Sigmoid colon (tissue), 7 donors: ENCODE results near the gene KLHL22. TPM values are rescaled to one million over a fixed set of nuclear protein-coding genes. Genes with fewer than 3 reads are reported as not detected.
A peak's percentile ranks its signal among the peaks of the same experiment; 100 is the strongest.
"Not testable (repeated sequence)": the region's sequence is repeated elsewhere in the genome, so short reads cannot be mapped to it uniquely, and the experiment has no call there.

ENCODE experiments used
- DNase-seq: peaks from one replicate; pipeline ENCODE4 v3.0.0-alpha.2; 2019
- H3K27ac ChIP-seq, 4 donors: fragments of 200-600 bp; sonication (generic); one replicate each; pipeline ENCODE4 v1.5.1; 2016 to 2019; ENCODE audit warnings: mild to moderate bottlenecking in 1 of 4
- H3K27me3 ChIP-seq, 3 donors: fragments of 200-600 bp; sonication (generic); one replicate each; pipeline ENCODE4 v1.5.1; 2019; ENCODE audit warnings: mild to moderate bottlenecking in 1 of 3
- H3K36me3 ChIP-seq, 4 donors: fragments of 200-600 bp; sonication (generic); one replicate each; pipeline ENCODE4 v1.5.1; 2016 to 2019
- H3K4me1 ChIP-seq, 4 donors: fragments of 200-600 bp; sonication (generic); one replicate each; pipeline ENCODE4 v1.5.1; 2017 to 2019
- H3K4me3 ChIP-seq, 4 donors: fragments of 200-600 bp; sonication (generic); one replicate each; pipeline ENCODE4 v1.5.1; 2017 to 2019; ENCODE audit warnings: mild to moderate bottlenecking in 2 of 4, moderate library complexity in 1 of 4
- H3K9me3 ChIP-seq, 4 donors: fragments of 200-600 bp in 3 of 4; sonication (generic) in 3 of 4; one replicate each; pipeline versions ENCODE4 v1.5.1 to v1.6.1; 2013 to 2019
- CTCF ChIP-seq, 4 experiments: fragments of 450-650 bp in 3 of 4; fragments of 200-600 bp in 1 of 4; IDR thresholded peaks; one replicate each; pipeline ENCODE4 v1.5.1; 2016 to 2019; ENCODE audit warnings: antibody characterized with exemption in 4 of 4, mild to moderate bottlenecking in 3 of 4, moderate library complexity in 2 of 4
- EP300 ChIP-seq, 4 donors: sonication (generic); formaldehyde crosslinking; IDR thresholded peaks; one replicate each; pipeline ENCODE4 v1.6.1; 2017; ENCODE audit warnings: antibody characterized with exemption in 4 of 4
- POLR2A ChIP-seq, 2 donors: fragments of 450-650 bp; IDR thresholded peaks; one replicate each; pipeline ENCODE4 v1.6.1; 2016; ENCODE audit warnings: antibody characterized with exemption in 2 of 2, mild to moderate bottlenecking in 2 of 2, moderate library complexity in 2 of 2
- POLR2AphosphoS5 ChIP-seq, 4 donors: sonication (generic); formaldehyde crosslinking; IDR thresholded peaks; one replicate each; pipeline ENCODE4 v1.6.1; 2017; ENCODE audit warnings: antibody characterized with exemption in 4 of 4
- WGBS, 2 donors: extraction: QIAGEN DNeasy Blood & Tissue Kit; methylation state at CpG; one replicate each; pipeline ENCODE4 v1.1.7; 2013; 5-methylcytosine and 5-hydroxymethylcytosine counted together
- intact Hi-C: fragments of 100-400 bp; cut with DNase I; formaldehyde crosslinking; loops from one replicate; pipeline ENCODE4 v1.15.1; 2023
- polyA plus RNA-seq, 3 donors: library from polyadenylated mRNA; stranded (reverse); fragments of 200-250 nt; gene quantifications; one replicate each; pipeline ENCODE4 v1.2.3, GENCODE V29; 2013
- total RNA-seq, 4 donors: library from RNA; depleted of rRNA; stranded (reverse); fragments of >200 nt; gene quantifications; one replicate each; pipeline ENCODE4 v1.1.0, GENCODE V29; 2016
- donor health status: healthy with polysubstance abuse.
- donor health status: Bipolar disorder and iron deficiency.
- donor health status: healthy.

KLHL22 gene
- total and polyA plus RNA-seq, 7 donors: 5.4 to 39.6 (median 26.4) TPM

GRCh38 chr22:20508067-20508755 lies 12.6 kb upstream of the KLHL22 start:
- DNase-seq, H3K9me3 ChIP-seq, H3K36me3 ChIP-seq, H3K27me3 ChIP-seq: not testable (repeated sequence)
- H3K4me1 ChIP-seq: peaks cover 0 to 50% (median 43%) of the 10 kb centered on the region in 4 donors
- intact Hi-C loops: loop anchor here (2.0 kb wide), 2 partner anchors 23 to 43 kb away; no protein-coding TSS in a partner anchor
- WGBS, 2 donors: 1 to 4% methylated on average over 21 of the region's 21 CpGs
- peak overlapping the region; percentile 76 to 86 (median 80) for H3K4me3 ChIP-seq
- H3K27ac ChIP-seq: peak overlapping the region; percentile 96 to 99 (median 97)
- TF ChIP-seq POLR2AphosphoS5 (IDR thresholded peaks at IDR 0.05): peak in 2 of 4 donors; percentile 3 to 10
- peak in 1 of 2 donors; percentile 27 for TF ChIP-seq POLR2A (IDR thresholded peaks at IDR 0.05)

- intact Hi-C loops: loop anchor here (1.0 to 2.0 kb wide), 3 partner anchors 11 to 43 kb away; no protein-coding TSS in a partner anchor
- Histone ChIP-seq H3K27me3 (no peaks in the 10 kb centered on the region), H3K27ac (peak within 1 kb of the TSS; percentile 96 to 99 (median 97)), H3K36me3 (no peaks in the 10 kb centered on the region), H3K4me1 (peaks cover 0 to 50% (median 43%) of the 10 kb centered on the region in 4 donors), H3K4me3 (peak within 1 kb of the TSS; percentile 76 to 86 (median 80)), H3K9me3 (no peaks in the 10 kb centered on the region)
- DNase-seq: peak; percentile 95
- peak; percentile 71 to 90 for TF ChIP-seq POLR2A (IDR thresholded peaks at IDR 0.05)
- TF ChIP-seq CTCF (IDR thresholded peaks at IDR 0.05): no peak
- peak; percentile 91 to 96 (median 95) for TF ChIP-seq POLR2AphosphoS5 (IDR thresholded peaks at IDR 0.05)
- WGBS, 2 donors: 1% methylated on average over 58 of the region's 58 CpGs
Observed at GRCh38 chr22:20507253-20508066, 11.9 kb upstream of the KLHL22 start, which contains the start of gene MED15. Gene MED15, plus strand, starts transcription at chr22:20507610. Its CDS starts 69 bp downstream, at chr22:20507679.

- intact Hi-C loops: loop anchor here (1.0 kb wide), 1 partner anchor 10 kb away; no protein-coding TSS in a partner anchor
- H3K36me3 ChIP-seq: peaks cover 0 to 1% (median 0%) of the 10 kb centered on the region in 4 donors
- 79% methylated on average over 13 of the region's 13 CpGs for WGBS, 2 donors
- TF ChIP-seq POLR2A (IDR thresholded peaks at IDR 0.05): no peak
- TF ChIP-seq CTCF (IDR thresholded peaks at IDR 0.05): no peak
- TF ChIP-seq POLR2AphosphoS5 (IDR thresholded peaks at IDR 0.05): no peak
- TF ChIP-seq EP300 (IDR thresholded peaks at IDR 0.05): no peak
- peaks cover 0 to 43% (median 38%) of the 10 kb centered on the region in 4 donors for H3K4me1 ChIP-seq
- no peak for DNase-seq
- no peaks in the 10 kb centered on the region for H3K9me3 ChIP-seq
- peak overlapping the region; percentile 76 to 86 (median 80) for H3K4me3 ChIP-seq
- no peaks in the 10 kb centered on the region for H3K27me3 ChIP-seq
- H3K27ac ChIP-seq: peak overlapping the region; percentile 96 to 99 (median 97)
Observed at GRCh38 chr22:20506543-20507252, 11.1 kb upstream of the KLHL22 start.

- H3K27me3 ChIP-seq, intact Hi-C loops, H3K9me3 ChIP-seq, H3K27ac ChIP-seq, H3K4me3 ChIP-seq, DNase-seq: not testable (repeated sequence)
- WGBS, 2 donors: 49 to 76% methylated on average over 5 of the region's 5 CpGs
- Histone ChIP-seq H3K4me1 (peaks cover 0 to 20% (median 15%) of the 10 kb centered on the region in 4 donors), H3K36me3 (peaks cover 0 to 21% (median 2%) of the 10 kb centered on the region in 4 donors)
Observed at GRCh38 chr22:20504293-20504922, 8.8 kb upstream of the KLHL22 start.

- Histone ChIP-seq H3K4me1 (peaks cover 0 to 14% (median 10%) of the 10 kb centered on the region in 4 donors), H3K27me3 (no peaks in the 10 kb centered on the region), H3K4me3 (no peak overlapping the region), H3K27ac (no peak overlapping the region), H3K36me3 (peaks cover 0 to 22% (median 2%) of the 10 kb centered on the region in 4 donors), H3K9me3 (no peaks in the 10 kb centered on the region)
- no peak for TF ChIP-seq POLR2AphosphoS5 (IDR thresholded peaks at IDR 0.05)
- TF ChIP-seq EP300 (IDR thresholded peaks at IDR 0.05): no peak
- TF ChIP-seq CTCF (IDR thresholded peaks at IDR 0.05): no peak
- no peak for TF ChIP-seq POLR2A (IDR thresholded peaks at IDR 0.05)
- intact Hi-C loops: no loop called here
- 39 to 82% methylated on average over 2 of the region's 2 CpGs for WGBS, 2 donors
- DNase-seq: no peak
Observed at GRCh38 chr22:20503816-20504215, 8.2 kb upstream of the KLHL22 start.
